GM23248 (cell line): ENCODE results near the gene ADAM33. TPM values are rescaled to one million over a fixed set of nuclear protein-coding genes. Genes with fewer than 3 reads are reported as not detected.
A peak's percentile ranks its signal among the peaks of the same experiment; 100 is the strongest.

Experiments
- DNase-seq: peaks from one replicate; pipeline ENCODE4 v3.0.0-alpha.2; 2015
- H2AFZ ChIP-seq: fragments of 200-600 bp; sonication (generic); 2 replicates; pipeline ENCODE4 v1.6.1; 2016; ENCODE audit warnings: antibody characterized with exemption
- H3F3A ChIP-seq: fragments of 200-600 bp; sonication (generic); 2 replicates; pipeline ENCODE4 v1.6.1; 2016; ENCODE audit warnings: mild to moderate bottlenecking, antibody characterized with exemption, mixed run types; ENCODE audit not compliant: insufficient read depth
- H3K27ac ChIP-seq: fragments of 200-600 bp; sonication (generic); 2 replicates; pipeline ENCODE4 v1.5.1; 2016; ENCODE audit warnings: mild to moderate bottlenecking
- H3K27me3 ChIP-seq: fragments of 200-600 bp; sonication (generic); replicated peaks from 2 replicates; pipeline ENCODE4 v1.6.1; 2016; ENCODE audit warnings: mild to moderate bottlenecking; ENCODE audit not compliant: insufficient read depth
- H3K36me3 ChIP-seq: fragments of 200-600 bp; sonication (generic); 2 replicates; pipeline ENCODE4 v1.6.1; 2016; ENCODE audit warnings: low read depth, mild to moderate bottlenecking
- H3K4me1 ChIP-seq: fragments of 200-600 bp; sonication (generic); 2 replicates; pipeline ENCODE4 v1.6.1; 2016; ENCODE audit warnings: mild to moderate bottlenecking; ENCODE audit not compliant: insufficient read depth
- H3K4me2 ChIP-seq: fragments of 200-600 bp; sonication (generic); one replicate; pipeline ENCODE4 v1.6.1; 2016; ENCODE audit warnings: mild to moderate bottlenecking; ENCODE audit not compliant: unreplicated experiment
- H3K4me3 ChIP-seq: fragments of 200-600 bp; sonication (generic); 2 replicates; pipeline ENCODE4 v1.5.1; 2016; ENCODE audit warnings: mild to moderate bottlenecking
- H3K79me2 ChIP-seq: fragments of 200-600 bp; sonication (generic); 2 replicates; pipeline ENCODE4 v1.6.1; 2016; ENCODE audit warnings: mild to moderate bottlenecking; ENCODE audit not compliant: insufficient read depth
- H3K9ac ChIP-seq: fragments of 200-600 bp; sonication (generic); 2 replicates; pipeline ENCODE4 v1.6.1; 2016; ENCODE audit warnings: mild to moderate bottlenecking
- H3K9me2 ChIP-seq: fragments of 200-600 bp; sonication (generic); 2 replicates; pipeline ENCODE4 v1.6.1; 2016; ENCODE audit warnings: mixed run types, mild to moderate bottlenecking, moderate library complexity; ENCODE audit not compliant: insufficient read depth
- H3K9me3 ChIP-seq: fragments of 200-600 bp; sonication (generic); one replicate; pipeline ENCODE4 v1.6.1; 2017; ENCODE audit warnings: low read depth
- H4K20me1 ChIP-seq: fragments of 200-600 bp; sonication (generic); 2 replicates; pipeline ENCODE4 v1.6.0; 2016; ENCODE audit not compliant: insufficient read depth
- EZH2 ChIP-seq: fragments of 200-600 bp; sonication (generic); IDR thresholded peaks from 2 replicates; pipeline ENCODE4 v1.6.1; 2018; ENCODE audit warnings: antibody characterized with exemption, mild to moderate bottlenecking; ENCODE audit not compliant: insufficient read depth, poor library complexity, severe bottlenecking
- EZH2phosphoT487 ChIP-seq: fragments of 200-600 bp; sonication (generic); IDR thresholded peaks from 2 replicates; pipeline ENCODE4 v1.6.1; 2018; ENCODE audit warnings: antibody characterized with exemption, moderate library complexity, mild to moderate bottlenecking, low read depth; ENCODE audit not compliant: insufficient read depth
- WGBS, 2 experiments: methylation state at CpG; one replicate each; pipeline ENCODE4 v1.1.6; 2015 to 2017; ENCODE audit warnings: low lambda C conversion rate in 2 of 2, low coverage in 1 of 2; ENCODE audit errors: missing lambda C conversion rate in 2 of 2; 5-methylcytosine and 5-hydroxymethylcytosine counted together
- in situ Hi-C: fragments of 300-500 bp; cut with MboI; formaldehyde crosslinking; loops from 2 replicates; pipeline ENCODE4 v1.15.0; 2020
- polyA plus RNA-seq: library from polyadenylated mRNA; unstranded; fragments of >200 nt; fragmentation: Nextera tagmentation; extraction: Ambion mirVana; gene quantifications from 2 replicates; pipeline ENCODE4 v1.2.1, GENCODE V29; 2016
- total RNA-seq: library from RNA; depleted of rRNA; stranded (reverse); fragments of >200 nt; shearing (Covaris generic); gene quantifications from 2 replicates; pipeline ENCODE4 v1.2.3, GENCODE V29; 2014

Gene ADAM33
- total and polyA plus RNA-seq, 2 experiments from 2014 or later: 22.6 to 53.1 TPM

- H3K9me2 ChIP-seq: no peaks in the 10 kb centered on the region
- no peak for TF ChIP-seq EZH2
- no peak for TF ChIP-seq EZH2phosphoT487
- H3K9me3 ChIP-seq: no peaks in the 10 kb centered on the region
- peaks cover 27% of the 10 kb centered on the region for H3K27me3 ChIP-seq
- DNase-seq: no peak
- H3K27ac ChIP-seq: no peak overlapping the region
- 73 to 84% methylated on average over 2 of the region's 2 CpGs for WGBS, 2 experiments
- H3K4me3 ChIP-seq: no peak overlapping the region
- H3K4me1 ChIP-seq: no peaks in the 10 kb centered on the region
- in situ Hi-C loops: no loop called here
- H3K79me2 ChIP-seq: no peaks in the 10 kb centered on the region
- 0 out of 2 replicates have a peak, but pooled peaks cover 4% of the 10 kb centered on the region for H3F3A ChIP-seq
- H3K36me3 ChIP-seq: no peaks in the 10 kb centered on the region
- no peak overlapping the region for H3K9ac ChIP-seq
- no peak overlapping the region for H3K4me2 ChIP-seq
- no peaks in the 10 kb centered on the region for H4K20me1 ChIP-seq
- H2AFZ ChIP-seq: no peak overlapping the region
Observed at GRCh38 chr20:3663858-3664257, 18.0 kb downstream of the ADAM33 start.

GRCh38 chr20:3663031-3663701 lies 18.6 kb downstream of the ADAM33 start, which contains the start of gene GFRA4:
Gene GFRA4 (minus strand): TSS chr20:3663399. CDS start chr20:3663399, 0 bp downstream.
- TF ChIP-seq EZH2 (no peak), EZH2phosphoT487 (no peak)

GRCh38 chr20:3661814-3662665 lies 19.8 kb downstream of the ADAM33 start:
- 68 to 70% methylated on average over 12 of the region's 12 CpGs for WGBS, 2 experiments
- H3K79me2 ChIP-seq: no peaks in the 10 kb centered on the region
- TF ChIP-seq EZH2phosphoT487: no peak
- TF ChIP-seq EZH2: no peak
- H4K20me1 ChIP-seq: no peaks in the 10 kb centered on the region
- in situ Hi-C loops: no loop called here
- no peaks in the 10 kb centered on the region for H3K36me3 ChIP-seq
- DNase-seq: no peak
- H3K4me1 ChIP-seq: no peaks in the 10 kb centered on the region
- H3F3A ChIP-seq: 0 out of 2 replicates have a peak, but pooled peaks cover 4% of the 10 kb centered on the region
- no peak overlapping the region for H2AFZ ChIP-seq
- no peak overlapping the region for H3K4me3 ChIP-seq
- H3K9ac ChIP-seq: no peak overlapping the region
- H3K27me3 ChIP-seq: peaks cover 31% of the 10 kb centered on the region
- no peaks in the 10 kb centered on the region for H3K9me2 ChIP-seq
- H3K4me2 ChIP-seq: no peak overlapping the region
- no peaks in the 10 kb centered on the region for H3K9me3 ChIP-seq
- no peak overlapping the region for H3K27ac ChIP-seq

More at GRCh38 chr20:3663031-3663701, 18.6 kb downstream of the ADAM33 start, which contains the start of gene GFRA4:
- Histone ChIP-seq H3K4me2 (no peak within 1 kb of the TSS), H2AFZ (no peak within 1 kb of the TSS), H3K36me3 (no peaks in the 10 kb centered on the region), H4K20me1 (no peaks in the 10 kb centered on the region), H3F3A (0 out of 2 replicates have a peak, but pooled peaks cover 4% of the 10 kb centered on the region), H3K79me2 (no peaks in the 10 kb centered on the region), H3K27me3 (peaks cover 31% of the 10 kb centered on the region), H3K4me1 (no peaks in the 10 kb centered on the region), H3K9me2 (no peaks in the 10 kb centered on the region), H3K4me3 (no peak within 1 kb of the TSS), H3K27ac (no peak within 1 kb of the TSS), H3K9ac (no peak within 1 kb of the TSS), H3K9me3 (no peaks in the 10 kb centered on the region)
- in situ Hi-C loops: no loop called here
- DNase-seq: no peak
- 66 to 69% methylated on average over 15 to 19 of the region's 19 CpGs for WGBS, 2 experiments

- Histone ChIP-seq H3K4me2 (no peak overlapping the region), H3K9me2 (no peaks in the 10 kb centered on the region), H2AFZ (no peak overlapping the region), H3K27me3 (peaks cover 31% of the 10 kb centered on the region), H4K20me1 (no peaks in the 10 kb centered on the region), H3K27ac (no peak overlapping the region), H3K4me1 (no peaks in the 10 kb centered on the region), H3F3A (0 out of 2 replicates have a peak, but pooled peaks cover 4% of the 10 kb centered on the region), H3K79me2 (no peaks in the 10 kb centered on the region), H3K9me3 (no peaks in the 10 kb centered on the region), H3K36me3 (no peaks in the 10 kb centered on the region), H3K9ac (no peak overlapping the region), H3K4me3 (peak overlapping the region; percentile 21; the same call in 1 of the 2 replicates)
- WGBS, 2 experiments: 13 to 14% methylated on average over 38 to 50 of the region's 60 CpGs
- no peak for TF ChIP-seq EZH2phosphoT487
- peak; percentile 14 for DNase-seq
- in situ Hi-C loops: no loop called here
Observed at GRCh38 chr20:3661060-3661813, 20.6 kb downstream of the ADAM33 start.
